Hepatocyte (in vitro differentiated cells): ENCODE results near the gene HRAS. TPM values are rescaled to one million over a fixed set of nuclear protein-coding genes. Genes with fewer than 3 reads are reported as not detected.

Experiments used
- DNase-seq: peaks from one replicate; pipeline ENCODE4 v3.0.0-alpha.2; 2016; ENCODE audit warnings: low spot score
- H2AFZ ChIP-seq: fragments of 200-600 bp; sonication (generic); 2 replicates; pipeline ENCODE4 v1.6.0; 2016; ENCODE audit warnings: antibody characterized with exemption, mild to moderate bottlenecking
- H3K27ac ChIP-seq: fragments of 200-600 bp; sonication (generic); 2 replicates; pipeline ENCODE4 v1.5.1; 2016; ENCODE audit warnings: mild to moderate bottlenecking
- H3K27me3 ChIP-seq: fragments of 200-600 bp; sonication (generic); 2 replicates; pipeline ENCODE4 v1.6.1; 2016
- H3K36me3 ChIP-seq: fragments of 200-600 bp; sonication (generic); replicated peaks from 2 replicates; pipeline ENCODE4 v1.5.1; 2016; ENCODE audit warnings: low read depth; ENCODE audit not compliant: insufficient read depth
- H3K4me1 ChIP-seq: fragments of 200-600 bp; sonication (generic); 2 replicates; pipeline ENCODE4 v1.5.1; 2016; ENCODE audit warnings: mild to moderate bottlenecking, moderate library complexity; ENCODE audit not compliant: insufficient read depth
- H3K4me2 ChIP-seq: fragments of 200-600 bp; sonication (generic); 2 replicates; pipeline ENCODE4 v1.6.0; 2016
- H3K4me3 ChIP-seq: fragments of 200-600 bp; sonication (generic); 2 replicates; pipeline ENCODE4 v1.5.1; 2016; ENCODE audit warnings: mild to moderate bottlenecking
- H3K79me2 ChIP-seq: fragments of 200-600 bp; sonication (generic); 2 replicates; pipeline ENCODE4 v1.6.0; 2017; ENCODE audit warnings: mild to moderate bottlenecking
- H3K9me2 ChIP-seq: fragments of 200-600 bp; sonication (generic); replicated peaks from 2 replicates; pipeline ENCODE4 v1.6.0; 2017; ENCODE audit warnings: mild to moderate bottlenecking; ENCODE audit not compliant: insufficient read depth
- H3K9me3 ChIP-seq: fragments of 200-600 bp; sonication (generic); 2 replicates; pipeline ENCODE4 v1.5.1; 2016; ENCODE audit warnings: low read depth, mild to moderate bottlenecking
- H4K20me1 ChIP-seq: fragments of 200-600 bp; sonication (generic); 2 replicates; pipeline ENCODE4 v1.6.0; 2016; ENCODE audit warnings: mild to moderate bottlenecking; ENCODE audit not compliant: insufficient read depth, poor library complexity, severe bottlenecking
- EZH2 ChIP-seq: fragments of 200-600 bp; sonication (generic); IDR thresholded peaks from 2 replicates; pipeline ENCODE4 v1.6.1; 2016; ENCODE audit warnings: antibody characterized with exemption, mild to moderate bottlenecking, borderline replicate concordance
- EZH2phosphoT487 ChIP-seq: fragments of 200-600 bp; sonication (generic); IDR thresholded peaks from one replicate; pipeline ENCODE4 v1.6.1; 2018; ENCODE audit warnings: antibody characterized with exemption, mild to moderate bottlenecking, low read depth, moderate library complexity; ENCODE audit not compliant: unreplicated experiment, severe bottlenecking
- WGBS: methylation state at CpG from one replicate; pipeline ENCODE4 v1.1.6; 2016; ENCODE audit warnings: low lambda C conversion rate; ENCODE audit errors: missing lambda C conversion rate; 5-methylcytosine and 5-hydroxymethylcytosine counted together
- polyA plus RNA-seq: library from polyadenylated mRNA; unstranded; fragments of >200 nt; fragmentation: Nextera tagmentation; extraction: Ambion mirVana; gene quantifications from 2 replicates; pipeline ENCODE4 v1.2.1, GENCODE V29; 2016
- total RNA-seq: library from RNA; depleted of rRNA; stranded (reverse); fragments of >200 nt; gene quantifications from 2 replicates; pipeline ENCODE4 v1.2.3, GENCODE V29; 2014
- TF ChIP-seq, protein P1 (sequence below): fragments of 200-600 bp; sonication (generic); IDR thresholded peaks from 2 replicates; pipeline ENCODE4 v1.5.1; 2016; ENCODE audit warnings: antibody characterized with exemption, mild to moderate bottlenecking; ENCODE audit not compliant: poor library complexity

The HRAS gene
- total and polyA plus RNA-seq, 2 experiments from 2014 or later: 28.4 to 57.9 TPM

DNA sequence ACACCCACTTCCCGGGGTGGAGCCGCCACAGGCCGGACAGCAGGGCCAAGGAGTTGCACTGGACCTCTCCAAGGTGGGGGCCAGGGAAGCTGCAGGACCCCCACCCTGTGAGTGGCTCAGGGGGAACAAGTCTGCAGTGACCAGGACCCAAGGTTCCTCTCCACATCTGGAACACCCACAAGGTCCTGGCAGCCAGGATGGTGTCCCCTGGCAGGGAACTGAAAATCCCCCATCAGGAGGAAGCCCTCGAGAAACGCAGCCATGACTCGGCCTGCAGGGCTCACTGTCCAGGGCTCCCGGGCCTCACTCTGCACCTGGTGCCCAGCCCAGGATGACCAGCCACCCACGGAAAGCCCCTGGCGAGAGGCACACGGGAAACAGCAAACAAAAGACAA is 39.8 kb downstream of the HRAS start:
- H3K4me1 ChIP-seq: no peaks in the 10 kb centered on the region
- H3K9me3 ChIP-seq: no peaks in the 10 kb centered on the region
- H3K36me3 ChIP-seq: no peaks in the 10 kb centered on the region
- no peaks in the 10 kb centered on the region for H3K9me2 ChIP-seq
- H4K20me1 ChIP-seq: peaks cover 3% of the 10 kb centered on the region
- WGBS: 92% methylated on average over 10 of the region's 10 CpGs
- no peak for TF ChIP-seq EZH2
- no peak for TF ChIP-seq EZH2phosphoT487
- TF ChIP-seq, protein P1, sequence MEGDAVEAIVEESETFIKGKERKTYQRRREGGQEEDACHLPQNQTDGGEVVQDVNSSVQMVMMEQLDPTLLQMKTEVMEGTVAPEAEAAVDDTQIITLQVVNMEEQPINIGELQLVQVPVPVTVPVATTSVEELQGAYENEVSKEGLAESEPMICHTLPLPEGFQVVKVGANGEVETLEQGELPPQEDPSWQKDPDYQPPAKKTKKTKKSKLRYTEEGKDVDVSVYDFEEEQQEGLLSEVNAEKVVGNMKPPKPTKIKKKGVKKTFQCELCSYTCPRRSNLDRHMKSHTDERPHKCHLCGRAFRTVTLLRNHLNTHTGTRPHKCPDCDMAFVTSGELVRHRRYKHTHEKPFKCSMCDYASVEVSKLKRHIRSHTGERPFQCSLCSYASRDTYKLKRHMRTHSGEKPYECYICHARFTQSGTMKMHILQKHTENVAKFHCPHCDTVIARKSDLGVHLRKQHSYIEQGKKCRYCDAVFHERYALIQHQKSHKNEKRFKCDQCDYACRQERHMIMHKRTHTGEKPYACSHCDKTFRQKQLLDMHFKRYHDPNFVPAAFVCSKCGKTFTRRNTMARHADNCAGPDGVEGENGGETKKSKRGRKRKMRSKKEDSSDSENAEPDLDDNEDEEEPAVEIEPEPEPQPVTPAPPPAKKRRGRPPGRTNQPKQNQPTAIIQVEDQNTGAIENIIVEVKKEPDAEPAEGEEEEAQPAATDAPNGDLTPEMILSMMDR: no peak
- H3K79me2 ChIP-seq: no peaks in the 10 kb centered on the region
- no peak overlapping the region for H3K4me2 ChIP-seq
- no peaks in the 10 kb centered on the region for H3K27me3 ChIP-seq
- no peak overlapping the region for H3K27ac ChIP-seq
- no peak overlapping the region for H3K4me3 ChIP-seq
- no peak overlapping the region for H2AFZ ChIP-seq
- no peak for DNase-seq

DNA sequence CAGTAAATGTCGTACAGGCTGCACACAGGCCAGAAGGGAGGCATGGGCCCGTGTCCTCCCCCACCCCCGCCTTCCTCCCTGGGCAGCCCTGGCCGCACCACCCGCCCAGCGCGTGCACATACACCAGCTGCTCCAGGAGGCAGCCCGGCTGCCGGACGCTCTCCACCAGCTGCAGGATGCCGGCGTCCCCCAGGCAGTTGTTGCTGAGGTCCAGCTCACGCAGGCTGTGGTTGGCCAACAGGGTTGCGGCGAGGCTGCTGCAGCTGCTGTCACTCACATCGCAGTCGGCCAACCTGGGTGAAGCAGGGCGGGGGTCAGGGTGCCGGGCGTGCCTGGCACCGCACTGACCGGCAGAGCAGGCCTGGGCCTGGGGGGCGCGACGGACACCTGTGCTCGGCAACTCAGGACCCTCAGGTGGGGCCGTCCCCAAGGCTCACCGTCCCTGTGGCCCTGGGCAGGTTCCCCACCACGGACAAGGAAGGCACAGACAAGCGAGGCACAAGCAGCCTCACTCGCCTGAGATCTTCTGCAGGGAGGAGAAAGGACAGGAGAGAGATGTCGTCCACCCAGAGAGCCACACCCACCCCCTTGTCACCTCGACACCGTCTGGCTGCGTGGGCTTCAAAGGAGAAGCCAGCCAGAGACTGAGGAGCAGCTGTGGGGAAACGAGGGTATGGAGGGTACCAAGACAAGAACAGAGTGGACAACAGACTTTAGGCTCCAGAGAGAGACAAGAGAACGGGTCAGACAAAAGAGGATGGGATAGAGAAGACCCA is 40.4 kb downstream of the HRAS start:
- Histone ChIP-seq H3K9me2 (no peaks in the 10 kb centered on the region), H3K36me3 (no peaks in the 10 kb centered on the region)
- WGBS: 94% methylated on average over 24 of the region's 37 CpGs

DNA sequence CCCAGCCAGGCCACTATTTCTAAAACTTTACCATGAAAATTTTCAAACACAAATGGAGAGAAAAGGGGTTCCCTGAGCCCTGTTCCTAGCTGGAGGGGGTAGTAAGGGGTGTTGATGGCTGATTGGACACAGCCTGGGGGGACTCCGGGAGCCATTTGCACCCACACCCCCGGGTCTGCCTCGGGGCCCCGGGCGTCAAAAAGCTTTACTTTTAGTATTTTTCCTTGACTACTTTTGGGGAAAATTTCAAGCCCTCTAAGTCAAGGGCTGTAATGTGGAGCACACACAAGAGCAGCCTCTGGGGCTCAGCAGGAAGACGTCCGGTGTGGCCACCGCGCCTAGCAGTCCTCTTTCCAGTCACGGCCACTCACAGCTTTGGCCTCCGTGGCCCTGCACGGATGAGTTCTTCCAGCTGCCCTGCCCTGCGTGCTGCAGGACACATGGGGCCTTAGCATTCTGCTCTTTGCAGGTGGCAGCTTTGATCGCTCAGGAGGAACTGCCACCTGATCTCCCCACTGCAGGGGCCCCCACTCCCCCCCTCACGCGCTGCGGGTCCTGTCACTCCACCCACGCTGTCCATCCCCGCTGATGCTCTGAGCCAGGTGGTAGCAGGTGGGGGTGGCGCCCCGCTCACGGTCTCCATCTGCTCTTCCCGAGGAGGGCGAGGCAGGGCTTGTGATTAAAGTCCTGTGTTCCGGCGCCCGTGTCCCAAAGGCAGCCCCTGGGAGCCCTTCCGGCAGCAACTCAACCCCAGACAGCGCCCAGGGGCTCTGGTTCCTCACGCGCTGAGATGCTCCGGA is 42.7 kb downstream of the HRAS start:
- Histone ChIP-seq H4K20me1 (no peaks in the 10 kb centered on the region), H3K4me3 (no peak overlapping the region), H3K27ac (no peak overlapping the region), H3K9me2 (no peaks in the 10 kb centered on the region), H3K9me3 (no peaks in the 10 kb centered on the region), H3K27me3 (no peaks in the 10 kb centered on the region), H3K4me1 (no peaks in the 10 kb centered on the region), H2AFZ (no peak overlapping the region), H3K36me3 (no peaks in the 10 kb centered on the region), H3K79me2 (no peaks in the 10 kb centered on the region), H3K4me2 (no peak overlapping the region)
- TF ChIP-seq, protein P1: no peak
- no peak for TF ChIP-seq EZH2phosphoT487
- WGBS: 94% methylated on average over 31 of the region's 32 CpGs
- DNase-seq: no peak

More for the DNA sequence above, 40.4 kb downstream of the HRAS start:
- Histone ChIP-seq H3K4me2 (no peak overlapping the region), H3K27me3 (no peaks in the 10 kb centered on the region), H3K27ac (no peak overlapping the region), H4K20me1 (no peaks in the 10 kb centered on the region), H2AFZ (no peak overlapping the region), H3K79me2 (no peaks in the 10 kb centered on the region), H3K4me3 (no peak overlapping the region), H3K9me3 (no peaks in the 10 kb centered on the region), H3K4me1 (no peaks in the 10 kb centered on the region)
- no peak for DNase-seq
- TF ChIP-seq EZH2phosphoT487 (no peak), EZH2 (no peak)
- TF ChIP-seq, protein P1: no peak
